ENCODE results near the gene COTL1.
A peak's percentile ranks its signal among the peaks of the same experiment; 100 is the strongest.

COTL1 gene

GRCh38 chr16:84643674-84644073 lies 25.8 kb upstream of the COTL1 start:
- TF ChIP-seq CTCF (IDR thresholded peaks at IDR 0.05; ENCODE audit: low read depth, low read length, missing control alignments) = no peak
- no peak for DNase-seq (ENCODE audit: extremely low read depth, low read depth)
- H3K4me3 ChIP-seq (replicated peaks; ENCODE audit: low read depth, low read length) = no peak overlapping the region

- TF ChIP-seq CTCF (IDR thresholded peaks at IDR 0.05; ENCODE audit: low read depth, low read length, missing control alignments) = no peak
- H3K4me3 ChIP-seq (replicated peaks; ENCODE audit: low read depth, low read length) = peak overlapping the region; percentile 14; the same call in 1 of the 2 replicates
- peak; percentile 80 for DNase-seq (ENCODE audit: extremely low read depth, low read depth)
Measured at GRCh38 chr16:84643180-84643583, 25.3 kb upstream of the COTL1 start.

GRCh38 chr16:84641643-84642358 lies 23.9 kb upstream of the COTL1 start:
- no peak overlapping the region for H3K4me3 ChIP-seq (replicated peaks; ENCODE audit: low read depth, low read length)
- DNase-seq (ENCODE audit: extremely low read depth, low read depth) = no peak
- no peak for TF ChIP-seq CTCF (IDR thresholded peaks at IDR 0.05; ENCODE audit: low read depth, low read length, missing control alignments)

GRCh38 chr16:84640145-84640544 lies 22.3 kb upstream of the COTL1 start:
- no peak overlapping the region for H3K4me3 ChIP-seq (replicated peaks; ENCODE audit: low read depth, low read length)
- DNase-seq (ENCODE audit: extremely low read depth, low read depth) = no peak
- TF ChIP-seq CTCF (IDR thresholded peaks at IDR 0.05; ENCODE audit: low read depth, low read length, missing control alignments) = no peak

GRCh38 chr16:84638231-84638806 lies 20.4 kb upstream of the COTL1 start:
- TF ChIP-seq CTCF (IDR thresholded peaks at IDR 0.05; ENCODE audit: low read depth, low read length, missing control alignments) = no peak
- no peak for DNase-seq (ENCODE audit: extremely low read depth, low read depth)
- no peak overlapping the region for H3K4me3 ChIP-seq (replicated peaks; ENCODE audit: low read depth, low read length)

GRCh38 chr16:84637709-84638108 lies 19.8 kb upstream of the COTL1 start:
- no peak for TF ChIP-seq CTCF (IDR thresholded peaks at IDR 0.05; ENCODE audit: low read depth, low read length, missing control alignments)
- no peak for DNase-seq (ENCODE audit: extremely low read depth, low read depth)

More at GRCh38 chr16:84637709-84638108, 19.8 kb upstream of the COTL1 start:
- no peak overlapping the region for H3K4me3 ChIP-seq (replicated peaks; ENCODE audit: low read depth, low read length)

Measured in HFF-Myc (cell line).